ENCODE measurements around the gene FKBP2.

FKBP2 gene

DNA sequence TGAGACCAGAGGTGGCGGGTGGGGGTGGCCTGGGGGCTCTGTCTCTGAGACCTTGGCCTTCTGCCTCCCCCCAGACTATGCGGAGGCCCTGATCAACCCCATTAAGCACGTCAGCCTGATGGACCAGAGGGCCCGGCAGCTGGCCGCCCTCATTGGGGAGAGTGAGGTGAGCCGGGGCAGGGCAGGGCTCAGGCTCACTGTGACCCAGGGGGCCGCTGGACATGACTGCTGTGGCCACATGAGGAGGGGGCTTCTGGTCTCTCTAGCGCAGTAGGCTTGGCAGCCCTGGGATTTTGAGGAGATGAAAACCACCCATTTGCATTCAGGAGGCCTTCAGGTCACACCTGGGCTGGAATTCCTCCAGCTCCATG is 23.0 kb downstream of the FKBP2 start:
- peaks cover 14% of the 10 kb centered on the region for H3K4me1 ChIP-seq (ENCODE audit: insufficient read depth, low read length, poor library complexity, severe bottlenecking)

DNA sequence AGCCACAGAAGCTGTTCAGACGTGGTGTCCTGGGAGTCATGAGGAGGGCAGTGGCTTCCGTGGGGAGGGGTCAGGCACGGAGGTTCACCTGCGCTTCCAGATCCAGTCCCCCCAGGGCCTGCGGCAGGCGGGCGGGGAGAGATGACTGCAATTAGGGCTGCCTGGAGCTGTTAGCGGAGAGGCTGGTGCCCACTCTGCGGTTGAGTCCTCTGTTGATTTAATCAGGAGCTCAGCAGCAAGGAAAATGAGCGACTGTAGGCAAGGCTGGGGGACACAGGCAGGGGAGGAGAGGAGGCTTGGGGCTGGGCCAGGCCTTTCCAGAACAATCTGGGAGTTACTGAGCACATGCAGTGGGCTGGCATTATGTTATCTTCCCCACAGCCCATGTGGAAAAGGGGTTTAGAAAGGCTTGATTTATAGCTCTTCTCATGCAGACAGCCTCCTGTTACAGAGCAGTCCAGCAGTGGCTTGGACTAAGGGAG is 23.5 kb downstream of the FKBP2 start:
- H3F3A ChIP-seq (ENCODE audit: low read depth), result peaks cover 3% of the 10 kb centered on the region; the same call in 1 of the 2 replicates
- TF ChIP-seq EZH2phosphoT487 (IDR thresholded peaks at IDR 0.05; ENCODE audit: borderline replicate concordance), result no peak
- TF ChIP-seq, protein P1, sequence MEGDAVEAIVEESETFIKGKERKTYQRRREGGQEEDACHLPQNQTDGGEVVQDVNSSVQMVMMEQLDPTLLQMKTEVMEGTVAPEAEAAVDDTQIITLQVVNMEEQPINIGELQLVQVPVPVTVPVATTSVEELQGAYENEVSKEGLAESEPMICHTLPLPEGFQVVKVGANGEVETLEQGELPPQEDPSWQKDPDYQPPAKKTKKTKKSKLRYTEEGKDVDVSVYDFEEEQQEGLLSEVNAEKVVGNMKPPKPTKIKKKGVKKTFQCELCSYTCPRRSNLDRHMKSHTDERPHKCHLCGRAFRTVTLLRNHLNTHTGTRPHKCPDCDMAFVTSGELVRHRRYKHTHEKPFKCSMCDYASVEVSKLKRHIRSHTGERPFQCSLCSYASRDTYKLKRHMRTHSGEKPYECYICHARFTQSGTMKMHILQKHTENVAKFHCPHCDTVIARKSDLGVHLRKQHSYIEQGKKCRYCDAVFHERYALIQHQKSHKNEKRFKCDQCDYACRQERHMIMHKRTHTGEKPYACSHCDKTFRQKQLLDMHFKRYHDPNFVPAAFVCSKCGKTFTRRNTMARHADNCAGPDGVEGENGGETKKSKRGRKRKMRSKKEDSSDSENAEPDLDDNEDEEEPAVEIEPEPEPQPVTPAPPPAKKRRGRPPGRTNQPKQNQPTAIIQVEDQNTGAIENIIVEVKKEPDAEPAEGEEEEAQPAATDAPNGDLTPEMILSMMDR (conservative IDR thresholded peaks at IDR 0.05; ENCODE audit: low read length), result no peak
- no peaks in the 10 kb centered on the region for H3K79me2 ChIP-seq (ENCODE audit: insufficient read depth, low read length)
- no peaks in the 10 kb centered on the region for H3K9me2 ChIP-seq (replicated peaks; ENCODE audit: low read depth, low read length)
- H3K4me2 ChIP-seq (ENCODE audit: low read depth, low read length, poor library complexity, severe bottlenecking), result no peak overlapping the region
- no peaks in the 10 kb centered on the region for H4K20me1 ChIP-seq (ENCODE audit: insufficient read depth, low read length, poor library complexity, severe bottlenecking)
- no peaks in the 10 kb centered on the region for H3K9me3 ChIP-seq (ENCODE audit: insufficient read depth, low read depth, low read length)
- no peaks in the 10 kb centered on the region for H3K27me3 ChIP-seq (ENCODE audit: insufficient read depth, low read length, poor library complexity, severe bottlenecking)
- H3K9ac ChIP-seq (ENCODE audit: low read depth, low read length, poor library complexity, severe bottlenecking), result no peak overlapping the region
- H3K4me1 ChIP-seq (ENCODE audit: insufficient read depth, low read length, poor library complexity, severe bottlenecking), result peaks cover 14% of the 10 kb centered on the region
- H3K4me3 ChIP-seq (ENCODE audit: low read length, poor library complexity, severe bottlenecking), result no peak overlapping the region
- H3K36me3 ChIP-seq (ENCODE audit: insufficient read depth, low read length), result no peaks in the 10 kb centered on the region
- no peak overlapping the region for H2AFZ ChIP-seq (ENCODE audit: low read length)

More for the DNA sequence above, 23.0 kb downstream of the FKBP2 start:
- Histone ChIP-seq H3K27me3 (ENCODE audit: insufficient read depth, low read length, poor library complexity, severe bottlenecking) (no peaks in the 10 kb centered on the region), H3F3A (ENCODE audit: low read depth) (no peaks in the 10 kb centered on the region), H4K20me1 (ENCODE audit: insufficient read depth, low read length, poor library complexity, severe bottlenecking) (no peaks in the 10 kb centered on the region), H3K9me3 (ENCODE audit: insufficient read depth, low read depth, low read length) (no peaks in the 10 kb centered on the region), H3K36me3 (ENCODE audit: insufficient read depth, low read length) (no peaks in the 10 kb centered on the region), H3K4me2 (ENCODE audit: low read depth, low read length, poor library complexity, severe bottlenecking) (no peak overlapping the region), H3K4me3 (ENCODE audit: low read length, poor library complexity, severe bottlenecking) (no peak overlapping the region), H3K9ac (ENCODE audit: low read depth, low read length, poor library complexity, severe bottlenecking) (no peak overlapping the region), H3K79me2 (ENCODE audit: insufficient read depth, low read length) (no peaks in the 10 kb centered on the region), H3K9me2 (replicated peaks; ENCODE audit: low read depth, low read length) (no peaks in the 10 kb centered on the region), H2AFZ (ENCODE audit: low read length) (no peak overlapping the region)
- TF ChIP-seq EZH2phosphoT487 (IDR thresholded peaks at IDR 0.05; ENCODE audit: borderline replicate concordance), result no peak
- TF ChIP-seq, protein P1 (conservative IDR thresholded peaks at IDR 0.05; ENCODE audit: low read length), result no peak

DNA sequence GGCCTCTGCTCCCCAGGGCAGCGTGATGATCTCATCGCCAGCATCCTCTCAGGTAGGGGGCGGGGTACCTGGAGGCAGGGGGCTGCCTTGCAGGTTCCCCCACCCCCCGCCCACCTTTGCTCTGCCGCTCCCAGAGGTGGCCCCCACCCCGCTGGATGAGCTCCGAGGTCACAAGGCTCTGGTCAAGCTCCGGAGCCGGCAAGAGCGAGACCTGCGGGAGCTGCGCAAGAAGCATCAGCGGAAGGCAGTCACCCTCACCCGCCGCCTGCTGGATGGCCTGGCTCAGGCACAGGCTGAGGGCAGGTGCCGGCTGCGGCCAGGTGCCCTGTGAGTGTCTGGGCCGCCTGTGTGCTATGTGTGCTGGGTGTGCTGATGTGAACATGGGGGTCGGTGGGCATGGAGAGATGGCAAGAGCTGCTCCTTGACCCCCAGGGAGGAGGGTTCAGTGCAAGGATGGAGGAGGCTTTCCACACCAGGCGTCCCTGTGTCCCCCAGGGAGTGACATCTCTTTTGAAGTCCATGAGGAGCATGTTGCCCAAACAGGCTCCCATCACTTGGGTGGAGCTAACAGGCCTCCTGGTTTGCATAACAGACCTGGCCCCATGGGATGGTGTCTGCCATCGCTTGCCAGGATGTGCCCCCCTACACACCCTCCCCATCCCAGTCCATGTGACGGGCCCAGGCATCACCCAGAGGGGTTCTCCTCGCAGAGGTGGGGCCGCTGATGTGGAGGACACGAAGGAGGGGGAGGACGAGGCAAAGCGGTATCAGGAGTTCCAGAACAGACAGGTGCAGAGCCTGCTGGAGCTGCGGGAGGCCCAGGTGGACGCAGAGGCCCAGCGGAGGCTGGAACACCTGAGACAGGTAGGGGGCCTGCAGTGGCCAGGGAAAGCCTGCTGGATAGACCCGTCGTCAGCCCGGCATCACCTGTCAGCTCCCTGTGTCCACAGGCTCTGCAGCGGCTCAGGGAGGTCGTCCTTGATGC is 24.6 kb downstream of the FKBP2 start:
- TF ChIP-seq, protein P1 (conservative IDR thresholded peaks at IDR 0.05; ENCODE audit: low read length), result no peak
- no peak for TF ChIP-seq EZH2phosphoT487 (IDR thresholded peaks at IDR 0.05; ENCODE audit: borderline replicate concordance)
- H3K9ac ChIP-seq (ENCODE audit: low read depth, low read length, poor library complexity, severe bottlenecking), result no peak overlapping the region

More for the DNA sequence above, 24.6 kb downstream of the FKBP2 start:
- no peak overlapping the region for H2AFZ ChIP-seq (ENCODE audit: low read length)
- H3K4me1 ChIP-seq (ENCODE audit: insufficient read depth, low read length, poor library complexity, severe bottlenecking), result peaks cover 14% of the 10 kb centered on the region
- no peaks in the 10 kb centered on the region for H3K36me3 ChIP-seq (ENCODE audit: insufficient read depth, low read length)
- no peaks in the 10 kb centered on the region for H3K27me3 ChIP-seq (ENCODE audit: insufficient read depth, low read length, poor library complexity, severe bottlenecking)
- H3K4me2 ChIP-seq (ENCODE audit: low read depth, low read length, poor library complexity, severe bottlenecking), result no peak overlapping the region
- no peaks in the 10 kb centered on the region for H4K20me1 ChIP-seq (ENCODE audit: insufficient read depth, low read length, poor library complexity, severe bottlenecking)
- H3K9me3 ChIP-seq (ENCODE audit: insufficient read depth, low read depth, low read length), result no peaks in the 10 kb centered on the region
- no peaks in the 10 kb centered on the region for H3K79me2 ChIP-seq (ENCODE audit: insufficient read depth, low read length)
- no peak overlapping the region for H3K4me3 ChIP-seq (ENCODE audit: low read length, poor library complexity, severe bottlenecking)
- no peaks in the 10 kb centered on the region for H3K9me2 ChIP-seq (replicated peaks; ENCODE audit: low read depth, low read length)
- peaks cover 6% of the 10 kb centered on the region; the same call in 1 of the 2 replicates for H3F3A ChIP-seq (ENCODE audit: low read depth)
